Stimulated activated CD4-positive, alpha-beta T cell treated with anti-CD3 and anti-CD28 coated beads, Interleukin-4, amount 100 ng/mL, for 24 hours (primary cell): ENCODE measurements around the gene TMEM229A.
"Not testable (repeated sequence)": the region's sequence is repeated elsewhere in the genome, so short reads cannot be mapped to it uniquely, and the experiment has no call there.

Source experiments
- DNase-seq: peaks from one replicate; pipeline ENCODE4 v3.0.0-alpha.2; 2020

The TMEM229A gene

DNA sequence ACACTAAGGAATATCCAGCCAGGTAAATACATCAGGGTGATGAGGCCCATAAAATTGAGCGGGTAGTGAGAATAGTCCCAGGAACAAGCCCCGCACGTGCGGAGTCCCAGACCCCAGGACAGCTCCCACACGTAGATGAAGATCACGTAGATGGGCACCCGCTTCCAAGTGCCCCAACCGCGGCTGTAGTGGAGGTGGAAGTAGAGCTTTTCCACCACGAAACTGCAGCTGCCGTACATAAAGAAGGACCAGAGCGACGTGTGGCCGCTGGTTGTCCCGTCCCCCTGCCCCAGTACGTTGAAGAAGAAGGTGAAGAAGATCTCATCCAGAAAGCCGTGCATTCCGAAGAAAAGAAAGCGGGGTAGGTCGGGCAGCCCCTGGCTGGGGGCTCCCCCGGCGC, 948 bp downstream of the TMEM229A start:
- DNase-seq: no peak

DNA sequence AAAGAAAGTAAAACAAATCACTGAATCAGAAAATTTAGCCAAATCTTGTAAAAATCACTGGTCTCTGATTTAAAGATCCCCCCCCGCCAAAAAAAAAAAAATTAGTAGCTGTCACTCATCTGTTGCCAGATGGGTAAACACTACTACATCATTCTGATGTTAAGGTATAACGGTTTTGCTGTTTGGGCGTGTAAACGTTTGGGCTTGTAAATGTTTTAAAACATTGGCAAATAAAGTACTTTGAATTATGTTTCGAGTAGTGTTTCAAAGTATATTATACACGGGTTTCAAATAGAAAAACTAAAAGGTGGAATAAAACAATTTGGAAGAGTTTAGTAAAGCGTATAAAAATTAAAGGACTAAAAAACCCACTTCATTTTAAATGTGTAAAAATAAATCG, 1.5 kb downstream of the TMEM229A start:
- no peak for DNase-seq

DNA sequence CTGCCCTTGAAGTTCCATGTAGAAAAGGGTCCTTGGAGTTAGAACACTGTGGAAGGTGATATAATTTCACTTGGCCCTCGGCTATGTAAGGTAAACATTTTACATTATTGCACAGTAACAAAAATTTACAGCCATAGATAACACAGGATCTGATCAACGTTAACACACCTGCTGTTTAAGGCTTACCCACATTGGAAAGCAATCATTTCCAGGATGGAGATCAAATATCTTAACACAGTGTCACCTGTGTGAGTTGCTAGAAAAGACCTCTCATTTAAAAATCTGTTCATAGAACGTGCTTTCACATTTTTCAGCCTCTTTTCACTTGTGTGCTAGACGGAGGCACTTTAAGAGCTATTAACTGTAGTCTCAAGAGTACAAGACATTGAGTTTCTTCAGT, 1.9 kb downstream of the TMEM229A start:
- DNase-seq: no peak

DNA sequence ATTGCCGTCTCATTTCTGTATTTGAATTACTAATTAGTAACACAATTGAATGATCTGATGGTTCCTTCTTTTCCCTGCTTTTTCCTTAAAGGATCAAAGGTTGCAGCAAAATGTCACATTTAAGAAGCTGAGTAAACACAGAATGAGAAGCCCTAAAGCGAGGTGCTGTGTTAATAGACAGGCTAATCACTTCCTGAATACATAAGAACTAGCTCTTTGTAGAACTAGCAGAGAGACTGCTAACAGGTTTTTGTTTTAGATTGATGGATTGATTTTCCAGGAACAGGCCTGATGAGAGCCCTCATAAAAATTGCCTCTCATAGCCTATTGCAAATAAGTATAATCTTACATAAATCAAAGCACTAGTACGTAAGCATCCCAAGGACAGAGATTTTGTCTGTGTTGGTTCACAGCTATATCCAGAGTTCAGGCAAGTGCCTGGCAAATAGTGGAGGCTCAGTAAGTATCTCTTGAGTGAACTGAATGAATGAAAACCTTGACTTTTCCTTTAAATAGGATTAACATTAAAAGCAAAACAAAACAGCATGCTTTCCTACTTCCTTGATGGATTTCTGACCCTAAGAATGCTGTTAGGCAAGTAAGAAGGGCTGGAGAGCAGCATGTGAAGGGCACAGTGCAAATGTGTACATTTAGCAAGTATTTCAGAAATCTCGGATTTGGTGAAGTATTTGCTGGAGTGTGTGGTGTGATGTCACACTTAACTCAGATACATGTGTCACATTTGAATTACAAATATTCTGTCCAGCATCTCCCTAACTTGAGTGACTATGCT, 3.3 kb downstream of the TMEM229A start:
- DNase-seq: no peak

DNA sequence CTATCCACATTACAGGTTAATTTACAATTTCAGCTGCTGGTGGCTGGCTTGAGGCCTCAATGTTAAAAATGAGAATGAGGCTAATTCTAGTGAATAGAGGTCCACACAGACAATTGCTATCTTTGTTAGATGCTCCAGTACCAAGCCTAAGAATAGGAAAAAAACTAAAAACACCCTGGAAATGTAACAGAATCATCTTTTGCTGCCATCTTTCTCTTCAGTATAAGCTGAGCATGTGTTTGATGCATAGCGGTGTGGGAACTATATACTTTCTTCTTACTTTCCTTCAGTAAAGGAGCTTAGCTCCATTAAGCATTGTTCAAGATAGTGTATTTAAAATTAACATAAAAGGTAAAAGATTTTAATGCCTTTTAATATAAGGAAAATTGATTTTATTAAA, 5.6 kb downstream of the TMEM229A start:
- no peak for DNase-seq

DNA sequence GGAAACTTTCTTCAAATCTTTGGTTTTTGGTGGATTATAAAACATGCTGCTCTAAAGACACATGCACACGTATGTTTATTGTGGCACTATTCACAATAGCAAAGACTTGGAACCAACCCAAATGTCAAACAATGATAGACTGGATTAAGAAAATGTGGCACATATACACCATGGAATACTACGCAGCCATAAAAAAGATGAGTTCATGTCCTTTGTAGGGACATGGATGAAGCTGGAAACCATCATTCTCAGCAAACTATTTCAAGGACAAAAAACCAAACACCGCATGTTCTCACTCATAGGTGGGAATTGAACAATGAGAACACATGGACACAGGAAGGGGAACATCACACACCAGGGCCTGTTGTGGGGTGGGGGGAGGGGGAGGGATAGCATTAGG, 8.5 kb downstream of the TMEM229A start:
- DNase-seq: not testable (repeated sequence)

DNA sequence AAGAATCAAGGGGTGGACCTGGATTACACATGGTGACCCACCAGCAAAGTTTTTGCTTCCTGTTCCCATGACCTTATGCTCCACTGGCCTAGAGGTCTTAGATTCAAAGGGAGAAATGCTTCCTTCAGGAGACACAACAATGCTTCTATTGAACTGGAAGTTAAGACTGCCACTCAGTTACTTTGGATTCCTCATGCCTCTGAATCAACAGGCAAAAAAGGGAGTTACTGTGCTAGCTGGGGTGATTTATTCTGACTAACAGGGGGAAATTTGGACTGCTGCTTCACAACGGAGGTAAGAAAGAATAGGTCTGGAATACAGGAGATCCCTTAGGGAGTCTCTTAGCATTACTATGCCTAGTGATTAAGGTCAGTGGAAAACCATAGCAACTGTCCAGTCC, 10.3 kb downstream of the TMEM229A start:
- no peak for DNase-seq

DNA sequence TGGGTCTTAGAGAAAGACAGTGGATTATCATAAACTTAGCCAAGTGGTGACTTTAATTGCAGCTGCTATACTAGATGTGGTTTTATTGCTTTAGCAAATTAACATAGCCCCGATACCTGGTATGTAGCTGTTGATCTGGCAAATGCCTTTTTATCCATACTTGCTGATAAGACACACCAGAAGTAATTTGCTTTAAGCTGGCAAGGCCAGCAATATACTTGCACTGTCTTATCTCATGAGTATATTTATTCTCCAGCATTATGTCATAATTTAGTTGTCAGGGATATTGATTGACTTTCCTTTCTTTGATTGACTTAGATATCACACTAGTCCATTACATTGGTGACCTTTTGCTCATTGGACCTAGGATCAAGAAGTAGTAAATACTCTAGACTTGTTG, 12.8 kb downstream of the TMEM229A start:
- DNase-seq: no peak

DNA sequence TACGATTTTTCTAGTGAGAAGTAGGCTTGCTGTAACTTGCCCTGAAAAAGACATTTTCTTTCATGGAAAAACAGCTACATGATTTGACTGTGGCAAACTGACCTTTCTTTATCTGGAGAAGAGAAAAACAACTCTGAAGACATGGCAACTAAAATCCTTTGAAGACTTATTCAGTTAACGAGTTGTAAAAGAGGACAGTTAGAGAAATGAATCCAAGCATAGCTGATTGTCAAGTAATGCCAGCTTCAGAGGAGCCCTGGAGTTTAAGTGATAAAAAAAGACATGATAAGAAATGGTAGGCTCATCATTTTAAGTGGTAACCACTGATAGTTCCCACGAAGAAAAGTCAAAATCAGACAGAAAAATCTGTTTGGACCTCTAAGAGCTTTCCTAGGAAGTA, 19.6 kb downstream of the TMEM229A start:
- DNase-seq: no peak

DNA sequence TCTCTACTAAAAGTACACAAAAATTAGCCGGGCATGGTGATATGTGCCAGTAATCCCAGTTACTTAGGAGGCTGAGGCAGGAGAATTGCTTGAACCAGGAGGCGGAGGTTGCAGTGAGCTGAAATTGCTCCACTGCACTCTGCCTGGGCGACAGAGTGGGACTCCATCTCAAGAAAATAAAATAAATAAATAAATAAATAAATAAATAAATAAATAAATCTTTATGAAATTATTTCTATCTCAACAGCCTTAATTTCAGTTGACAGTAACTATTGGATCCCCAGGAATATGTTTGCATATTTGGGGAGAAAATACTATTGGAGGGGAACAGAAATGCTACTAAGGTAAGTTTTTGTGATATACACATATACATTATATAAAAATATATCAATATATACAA, 20.0 kb downstream of the TMEM229A start:
- DNase-seq: no peak

DNA sequence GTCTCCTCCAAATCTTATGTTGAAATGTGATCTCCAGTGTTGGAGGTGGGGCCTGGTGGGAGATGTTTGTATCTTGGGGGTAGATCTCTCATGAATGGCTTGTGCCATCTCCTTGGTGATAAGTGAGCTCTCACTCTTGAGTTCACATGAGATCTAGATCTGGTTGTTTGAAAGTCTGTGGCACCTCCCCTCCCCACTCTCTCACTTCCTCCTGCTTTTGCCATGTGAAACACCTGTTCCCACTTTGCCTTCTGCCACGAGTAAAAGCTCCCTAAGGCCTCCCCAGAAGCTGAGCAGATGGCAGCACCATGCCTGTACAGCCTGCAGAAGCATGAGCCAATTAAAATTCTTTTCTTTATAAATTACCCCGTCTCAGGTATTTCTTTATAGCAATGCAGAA, 23.5 kb downstream of the TMEM229A start:
- DNase-seq: no peak

DNA sequence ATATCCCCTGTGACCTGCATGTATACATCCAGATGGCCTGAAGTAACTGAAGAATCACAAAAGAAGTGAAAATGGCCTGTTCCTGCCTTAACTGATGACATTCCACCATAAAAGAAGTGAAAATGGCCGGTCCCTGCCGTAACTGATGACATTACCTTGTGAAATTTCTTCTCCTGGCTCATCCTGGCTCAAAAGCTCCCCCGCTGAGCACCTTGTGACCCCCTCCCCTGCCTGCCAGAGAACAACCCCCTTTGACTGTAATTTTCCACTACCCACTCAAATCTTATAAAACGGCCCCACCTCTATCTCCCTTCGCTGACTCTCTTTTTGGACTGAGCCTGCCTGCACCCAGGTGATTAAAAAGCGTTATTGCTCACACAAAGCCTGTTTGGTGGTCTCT, 24.6 kb downstream of the TMEM229A start:
- DNase-seq: not testable (repeated sequence)

DNA sequence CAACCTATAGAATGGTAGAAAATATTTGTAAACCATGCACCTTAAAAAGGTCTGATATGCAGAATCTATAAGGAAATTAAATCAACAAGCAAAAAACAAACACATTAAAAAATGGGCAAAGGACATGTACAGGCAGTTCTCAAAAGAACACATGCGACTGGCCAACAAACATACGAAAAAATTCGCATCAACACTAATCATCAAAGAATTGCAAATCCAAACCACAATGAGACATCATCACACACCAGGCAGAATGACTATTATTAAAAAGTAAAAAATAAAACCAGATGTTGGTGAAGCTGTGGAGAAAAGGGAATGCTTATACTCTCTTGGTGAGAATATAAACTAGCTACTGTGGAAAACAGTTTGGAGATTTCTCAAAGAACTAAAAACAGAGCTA, 33.2 kb downstream of the TMEM229A start:
- no peak for DNase-seq

DNA sequence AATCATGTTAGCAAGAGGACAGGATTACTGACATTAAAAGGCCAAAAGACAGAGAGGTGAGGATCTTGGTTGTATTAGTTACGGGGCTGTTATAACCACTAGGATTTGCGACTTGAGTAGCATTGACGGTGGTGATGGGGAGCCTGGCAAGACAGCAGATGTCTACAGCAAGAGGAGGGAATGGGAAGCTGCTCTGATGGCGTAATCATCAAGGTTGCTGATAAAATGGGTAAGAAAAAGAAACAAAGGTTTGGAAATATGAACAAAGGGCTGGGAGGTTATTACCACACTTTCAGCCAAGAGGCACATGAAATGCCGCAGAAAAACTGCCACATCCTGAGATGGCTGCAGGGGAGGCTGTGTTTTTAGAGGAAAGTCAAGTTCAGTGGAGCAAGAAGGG, 33.9 kb downstream of the TMEM229A start:
- DNase-seq: no peak

DNA sequence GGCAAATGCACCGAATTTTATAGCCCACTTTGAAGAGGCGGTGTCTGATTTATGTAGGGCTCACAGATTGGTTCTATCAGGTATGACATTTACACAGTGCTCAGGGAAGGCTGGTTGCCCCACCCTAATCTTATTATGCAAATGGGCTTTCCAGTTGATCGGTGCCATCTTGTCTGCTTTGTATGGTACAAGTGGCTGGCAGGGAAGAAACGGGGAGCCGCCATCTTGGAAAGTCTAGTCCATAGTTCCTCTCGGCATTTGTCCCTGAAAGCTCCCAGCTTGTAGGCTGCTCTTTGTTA, 36.6 kb downstream of the TMEM229A start:
- no peak for DNase-seq

DNA sequence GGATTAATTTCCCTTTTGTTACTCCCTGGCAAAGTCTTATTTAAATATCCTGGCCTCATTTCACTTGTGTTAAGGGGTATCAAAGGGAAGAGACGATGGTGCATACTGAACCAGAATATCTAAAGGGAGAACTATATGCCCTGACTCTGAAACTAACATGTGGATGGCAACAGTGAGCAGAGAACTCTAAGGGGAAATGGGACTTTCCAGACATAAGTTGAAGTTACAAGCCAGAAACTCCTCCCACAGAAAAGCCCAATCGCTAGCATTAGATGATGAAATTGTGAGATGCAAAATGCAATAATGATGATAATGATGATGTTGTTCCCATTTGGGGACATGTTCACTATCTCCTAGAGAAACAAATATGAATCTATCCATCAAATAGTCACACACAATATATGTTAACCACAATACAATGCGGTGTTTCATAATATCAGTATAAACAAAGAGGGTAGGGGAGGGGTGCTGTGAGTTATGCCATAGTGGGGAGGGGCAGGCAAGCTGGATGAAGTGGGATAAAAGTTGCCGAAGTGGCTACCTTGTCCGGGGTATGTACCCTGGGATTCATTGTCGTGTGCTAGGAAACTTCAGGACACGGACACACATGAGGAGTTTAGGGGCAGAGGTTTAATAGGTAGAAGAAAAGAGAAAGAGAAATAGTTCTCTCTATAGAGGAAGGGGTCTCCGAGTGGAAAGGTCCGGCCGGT, 37.1 kb downstream of the TMEM229A start:
- DNase-seq: no peak

DNA sequence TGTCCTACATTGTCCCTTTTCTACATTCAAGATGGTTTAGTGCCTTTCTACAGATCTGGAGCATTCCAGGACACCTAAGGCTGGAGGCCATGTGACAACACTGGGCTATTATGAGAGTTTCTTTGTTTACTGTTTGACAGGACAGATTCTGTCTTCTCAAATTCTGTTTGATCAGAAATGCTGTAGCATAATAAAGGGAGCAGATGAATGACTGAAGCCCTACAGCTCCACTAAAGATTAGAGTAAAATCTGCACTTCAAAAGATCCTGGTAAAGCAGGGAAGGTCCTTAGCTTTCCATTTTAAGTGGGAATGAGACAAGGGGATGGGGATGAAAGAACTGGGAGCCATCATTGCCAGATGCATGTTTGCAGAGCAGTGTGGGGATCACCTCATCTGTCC, 38.4 kb downstream of the TMEM229A start:
- DNase-seq: no peak

DNA sequence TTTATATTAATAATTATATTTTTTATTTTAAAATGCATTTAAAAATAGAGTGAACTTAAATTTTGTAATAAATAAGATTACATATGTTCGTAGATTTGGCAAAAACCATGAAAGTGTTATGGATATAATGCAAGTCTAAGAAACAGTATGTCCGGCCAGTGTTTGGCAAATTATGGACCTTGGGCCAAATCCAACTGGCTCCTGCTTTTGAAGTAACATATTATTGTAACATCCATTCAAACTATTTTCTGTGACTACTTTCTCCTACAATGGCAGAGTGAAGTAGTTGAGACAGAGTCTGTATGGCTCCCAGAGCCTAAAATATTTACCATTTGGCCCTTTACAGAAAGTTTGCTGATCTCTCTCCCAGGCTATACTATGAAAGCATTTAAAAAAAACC, 38.9 kb downstream of the TMEM229A start:
- no peak for DNase-seq

DNA sequence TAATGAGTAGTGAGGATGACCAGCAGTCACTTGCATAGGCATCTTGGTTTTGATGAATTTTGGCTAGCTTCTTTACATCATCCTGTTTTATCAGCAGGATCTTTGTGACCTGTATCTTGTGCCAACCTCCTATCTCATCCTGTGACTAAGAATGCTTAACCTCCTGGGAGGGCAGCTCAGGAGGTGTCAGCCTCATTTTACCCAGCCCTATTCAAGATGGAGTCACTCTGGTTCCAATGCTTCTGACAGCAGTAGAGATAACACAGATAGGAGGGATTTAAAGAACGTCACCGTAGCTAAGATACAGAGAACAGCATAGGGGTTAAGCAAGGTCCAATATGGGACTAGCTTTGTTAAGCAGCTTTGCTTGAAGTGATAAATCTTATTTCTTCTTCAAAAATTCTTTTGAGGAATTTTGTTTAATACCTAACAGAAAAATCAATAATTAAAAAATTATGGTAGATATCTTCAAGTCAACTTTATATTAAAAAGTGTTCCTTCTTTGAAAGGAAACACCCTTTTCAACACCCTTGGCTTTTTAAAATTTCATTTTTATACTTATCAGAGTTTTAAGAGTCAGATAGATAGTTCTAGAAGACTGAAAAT, 39.9 kb downstream of the TMEM229A start:
- no peak for DNase-seq

DNA sequence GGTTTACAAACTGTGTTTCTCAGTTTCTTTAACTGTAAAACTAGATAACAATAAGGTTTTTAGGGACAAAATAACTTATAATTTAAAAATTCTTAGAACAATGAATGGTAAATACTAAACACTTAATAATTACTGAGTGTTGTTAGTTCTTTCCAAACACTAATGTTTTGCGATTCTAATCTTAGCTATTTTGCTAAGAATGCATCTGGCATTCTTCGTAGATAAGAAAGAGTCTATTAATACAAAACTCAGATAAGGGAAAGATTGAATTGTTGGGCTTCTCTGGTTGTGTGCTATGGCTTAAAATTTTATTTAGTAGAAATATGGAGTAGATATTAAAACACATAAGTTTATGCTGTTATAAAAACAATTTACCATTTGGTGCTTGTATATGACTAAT, 45.4 kb downstream of the TMEM229A start:
- DNase-seq: no peak
